HG03460 (cell line): ENCODE data around the gene TRIM67.
A peak's percentile ranks its signal among the peaks of the same experiment; 100 is the strongest.

Source experiments
- ATAC-seq: cut with Tn5 transposase; IDR thresholded peaks from one replicate; pipeline ENCODE4 v1.9.1; 2021; ENCODE audit not compliant: unreplicated experiment

The TRIM67 gene

GRCh38 chr1:231232870-231233734 is 71.2 kb downstream of the TRIM67 start:
- peak; percentile 76 for ATAC-seq

- no peak for ATAC-seq
Measured at GRCh38 chr1:231233735-231234417, 72.0 kb downstream of the TRIM67 start.

- no peak for ATAC-seq
Measured at GRCh38 chr1:231234506-231234905, 72.6 kb downstream of the TRIM67 start.

GRCh38 chr1:231235526-231236207 is 73.8 kb downstream of the TRIM67 start:
- ATAC-seq, result no peak

- no peak for ATAC-seq
Measured at GRCh38 chr1:231236208-231236591, 74.3 kb downstream of the TRIM67 start.

GRCh38 chr1:231236938-231237337 is 75.1 kb downstream of the TRIM67 start:
- no peak for ATAC-seq

- ATAC-seq, result no peak
Measured at GRCh38 chr1:231238298-231238697, 76.4 kb downstream of the TRIM67 start.

GRCh38 chr1:231240531-231240882 is 78.6 kb downstream of the TRIM67 start:
- no peak for ATAC-seq

- ATAC-seq, result peak; percentile 95
Measured at GRCh38 chr1:231240883-231241735, 79.3 kb downstream of the TRIM67 start, which contains the start of gene GNPAT. Gene GNPAT, plus strand, starts transcription at chr1:231241212. Its CDS starts 167 bp downstream, at chr1:231241379.

GRCh38 chr1:231241750-231242149 is 79.9 kb downstream of the TRIM67 start:
- ATAC-seq, result no peak

GRCh38 chr1:231242516-231243198 is 80.8 kb downstream of the TRIM67 start:
- no peak for ATAC-seq

GRCh38 chr1:231248778-231249177 is 86.9 kb downstream of the TRIM67 start:
- no peak for ATAC-seq

- no peak for ATAC-seq
Measured at GRCh38 chr1:231252336-231252735, 90.5 kb downstream of the TRIM67 start.

GRCh38 chr1:231260351-231260750 is 98.5 kb downstream of the TRIM67 start:
- ATAC-seq, result no peak

- no peak for ATAC-seq
Measured at GRCh38 chr1:231264642-231265041, 102.8 kb downstream of the TRIM67 start.

GRCh38 chr1:231265379-231265778 is 103.5 kb downstream of the TRIM67 start:
- ATAC-seq, result no peak

GRCh38 chr1:231266811-231267322 is 105.0 kb downstream of the TRIM67 start:
- ATAC-seq, result no peak
